Uterus (tissue), 2 donors: ENCODE results near the gene DNAAF9.

Experiments
- CTCF ChIP-seq, 4 experiments: fragments of 200-600 bp in 2 of 4; fragments of 450-650 bp in 2 of 4; sonication (generic) in 2 of 4; IDR thresholded peaks; one replicate each; pipeline ENCODE4 v1.5.1; 2016 to 2019; ENCODE audit warnings: antibody characterized with exemption in 4 of 4, mild to moderate bottlenecking in 2 of 4, moderate library complexity in 1 of 4
- POLR2A ChIP-seq, 2 donors: fragments of 450-650 bp; IDR thresholded peaks; one replicate each; pipeline ENCODE4 v1.6.1; 2016; ENCODE audit warnings: antibody characterized with exemption in 2 of 2, mild to moderate bottlenecking in 1 of 2, moderate library complexity in 1 of 2

GRCh38 chr20:3420211-3420707 is 12.8 kb upstream of the DNAAF9 start:
- no peak for TF ChIP-seq CTCF (IDR thresholded peaks at IDR 0.05)
- TF ChIP-seq POLR2A (IDR thresholded peaks at IDR 0.05): no peak
